BLaER1 (cell line): Measurements from ENCODE around the gene WLS.

Experiments used
- H3K27ac ChIP-seq: shearing (Covaris generic); formaldehyde crosslinking; 2 replicates; pipeline ENCODE4 v1.8.1; 2022
- H3K27me3 ChIP-seq: shearing (Covaris generic); formaldehyde crosslinking; 2 replicates; pipeline ENCODE4 v1.8.1; 2022
- H3K36me3 ChIP-seq: shearing (Covaris generic); formaldehyde crosslinking; 2 replicates; pipeline ENCODE4 v1.8.1; 2022
- H3K4me1 ChIP-seq: shearing (Covaris generic); formaldehyde crosslinking; 2 replicates; pipeline ENCODE4 v1.8.1; 2022
- H3K4me2 ChIP-seq: shearing (Covaris generic); formaldehyde crosslinking; 2 replicates; pipeline ENCODE4 v1.8.1; 2022
- H3K4me3 ChIP-seq: shearing (Covaris generic); formaldehyde crosslinking; 2 replicates; pipeline ENCODE4 v1.8.1; 2022
- H3K9ac ChIP-seq: shearing (Covaris generic); formaldehyde crosslinking; 2 replicates; pipeline ENCODE4 v1.8.1; 2022
- H3K9me3 ChIP-seq: shearing (Covaris generic); formaldehyde crosslinking; 2 replicates; pipeline ENCODE4 v1.8.1; 2022
- H4K20me1 ChIP-seq: shearing (Covaris generic); formaldehyde crosslinking; 2 replicates; pipeline ENCODE4 v1.8.1; 2022
- Cebpa-rat ChIP-seq: shearing (Covaris generic); IDR thresholded peaks from 2 replicates; pipeline ENCODE4 v1.8.1; 2022

Gene WLS

DNA sequence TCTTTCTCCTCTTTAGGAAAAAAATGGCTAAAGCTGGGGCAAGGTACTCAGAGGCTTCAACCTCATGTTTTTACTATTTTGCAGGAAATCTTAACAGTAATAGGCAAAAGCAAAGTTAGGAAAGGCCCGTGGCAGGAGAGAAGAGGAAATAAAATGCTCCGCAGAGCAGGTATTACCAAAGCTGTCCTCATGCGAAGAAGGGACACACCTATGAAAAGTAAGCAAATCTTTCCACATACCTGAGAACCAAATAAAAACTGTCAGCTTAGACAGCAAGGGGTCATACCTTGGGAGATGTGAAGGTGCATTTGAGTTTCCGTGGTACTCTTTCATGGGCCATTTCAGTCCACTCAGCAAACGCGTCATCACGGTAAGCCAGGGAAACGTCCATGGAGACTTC is 73.5 kb downstream of the WLS start:
- Histone ChIP-seq H3K9me3 (peaks cover 6% of the 10 kb centered on the region; the same call in 1 of the 2 replicates), H4K20me1 (no peaks in the 10 kb centered on the region), H3K27me3 (no peaks in the 10 kb centered on the region), H3K4me1 (peaks cover 35% of the 10 kb centered on the region; the same call in 1 of the 2 replicates), H3K4me3 (no peak overlapping the region), H3K9ac (no peak overlapping the region), H3K27ac (no peak overlapping the region), H3K36me3 (no peaks in the 10 kb centered on the region), H3K4me2 (no peak overlapping the region)
- no peak for TF ChIP-seq Cebpa-rat

DNA sequence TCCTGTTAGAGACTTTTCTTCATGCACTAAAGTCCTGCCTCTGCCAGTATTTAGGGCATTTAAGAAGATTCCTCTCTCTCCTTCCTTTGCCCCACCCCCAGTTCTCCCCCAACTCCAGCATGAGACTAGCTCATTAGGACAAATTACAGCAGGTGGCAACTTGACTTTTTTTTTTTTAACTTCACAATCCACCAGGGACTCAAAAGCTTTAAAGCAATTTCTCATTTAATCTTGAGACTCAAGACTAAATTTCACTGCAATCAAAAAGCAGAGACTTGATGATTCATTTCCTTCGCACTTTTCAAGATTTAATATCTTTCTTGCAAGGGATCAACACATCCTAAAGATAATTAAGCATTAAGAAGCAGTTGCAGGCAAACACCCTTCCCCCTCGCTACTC is 74.9 kb downstream of the WLS start:
- no peaks in the 10 kb centered on the region for H4K20me1 ChIP-seq
- H3K9me3 ChIP-seq = peaks cover under 1% of the 10 kb centered on the region; the same call in 1 of the 2 replicates
- no peak overlapping the region for H3K9ac ChIP-seq
- H3K27ac ChIP-seq = no peak overlapping the region
- no peak for TF ChIP-seq Cebpa-rat
- no peaks in the 10 kb centered on the region for H3K27me3 ChIP-seq
- no peak overlapping the region for H3K4me3 ChIP-seq
- H3K4me1 ChIP-seq = peaks cover 35% of the 10 kb centered on the region; the same call in 1 of the 2 replicates
- H3K4me2 ChIP-seq = no peak overlapping the region
- no peaks in the 10 kb centered on the region for H3K36me3 ChIP-seq

DNA sequence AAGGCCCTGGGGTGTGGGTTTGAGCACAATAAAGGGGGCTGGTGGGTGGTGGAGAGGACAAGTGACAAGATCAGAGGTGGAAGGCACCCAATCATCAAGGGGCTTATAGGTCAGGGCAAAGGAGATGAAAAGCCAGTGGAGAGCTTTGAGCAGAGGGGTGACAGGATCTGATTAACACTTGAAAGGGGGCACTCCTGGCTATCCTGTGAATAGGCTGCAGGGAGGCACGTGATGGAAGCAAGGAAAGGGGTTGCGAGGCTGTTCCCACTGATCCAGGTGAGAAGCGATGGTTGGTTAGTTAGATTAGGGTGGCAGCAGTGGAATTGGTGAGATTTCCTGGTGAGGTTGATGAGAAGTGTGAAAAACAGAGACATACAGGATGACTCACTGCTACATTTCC is 80.6 kb downstream of the WLS start:
- Histone ChIP-seq H3K27me3 (no peaks in the 10 kb centered on the region), H3K36me3 (no peaks in the 10 kb centered on the region)

DNA sequence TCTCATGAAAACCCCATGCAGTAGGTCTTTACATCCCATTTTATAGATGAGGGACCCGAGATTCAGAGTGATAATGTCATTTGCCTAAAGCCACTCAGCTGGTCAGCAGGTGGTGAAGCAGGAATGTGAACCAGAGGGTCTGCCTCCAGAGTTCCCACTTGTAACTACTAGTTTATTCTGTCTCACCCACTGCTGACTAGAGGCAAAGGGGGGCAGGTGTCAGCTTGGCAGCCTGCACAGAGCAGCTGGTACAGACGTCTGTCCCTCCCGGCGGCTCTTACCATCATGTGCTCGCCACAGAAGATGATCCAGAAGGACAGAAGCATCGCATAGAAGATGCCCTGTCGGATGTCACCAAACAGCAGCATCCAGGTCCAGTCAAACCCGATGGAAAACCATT is 82.4 kb downstream of the WLS start:
- Histone ChIP-seq H3K4me3 (no peak overlapping the region), H3K9me3 (no peaks in the 10 kb centered on the region), H3K36me3 (no peaks in the 10 kb centered on the region), H3K9ac (no peak overlapping the region), H4K20me1 (no peaks in the 10 kb centered on the region), H3K27ac (no peak overlapping the region), H3K4me2 (no peak overlapping the region), H3K4me1 (no peaks in the 10 kb centered on the region), H3K27me3 (no peaks in the 10 kb centered on the region)
- no peak for TF ChIP-seq Cebpa-rat

More for the DNA sequence above, 80.6 kb downstream of the WLS start:
- no peak overlapping the region for H3K4me3 ChIP-seq
- no peak overlapping the region for H3K4me2 ChIP-seq
- H3K27ac ChIP-seq = no peak overlapping the region
- H4K20me1 ChIP-seq = no peaks in the 10 kb centered on the region
- no peak overlapping the region for H3K9ac ChIP-seq
- H3K9me3 ChIP-seq = no peaks in the 10 kb centered on the region
- no peaks in the 10 kb centered on the region for H3K4me1 ChIP-seq
- no peak for TF ChIP-seq Cebpa-rat

GRCh38 chr1:68149110-68149798 is 83.1 kb downstream of the WLS start:
- Histone ChIP-seq H3K9me3 (no peaks in the 10 kb centered on the region), H3K27me3 (no peaks in the 10 kb centered on the region), H3K36me3 (no peaks in the 10 kb centered on the region), H3K4me3 (no peak overlapping the region), H3K4me2 (no peak overlapping the region), H3K9ac (no peak overlapping the region), H3K4me1 (no peaks in the 10 kb centered on the region), H3K27ac (no peak overlapping the region), H4K20me1 (no peaks in the 10 kb centered on the region)
- TF ChIP-seq Cebpa-rat = no peak

DNA sequence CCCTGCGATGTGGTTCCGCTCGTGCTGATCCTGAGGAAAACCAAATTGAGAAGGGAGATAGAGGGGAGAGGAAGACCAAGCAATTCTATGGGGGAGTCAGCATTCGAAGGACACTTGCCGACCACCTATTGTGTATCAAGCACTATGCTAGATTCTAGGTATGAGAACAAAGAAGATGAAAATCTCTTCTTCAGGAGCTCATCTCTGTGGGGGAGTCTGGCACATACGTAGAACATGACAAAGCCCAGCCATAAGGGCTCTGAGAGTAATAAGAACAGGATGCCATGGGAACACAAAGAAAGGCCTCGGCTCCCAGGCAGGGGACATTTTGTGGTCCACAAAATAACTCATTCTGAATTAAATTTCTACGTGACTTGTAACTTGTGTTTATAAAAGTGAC is 83.7 kb downstream of the WLS start:
- Histone ChIP-seq H3K4me1 (no peaks in the 10 kb centered on the region), H3K27ac (no peak overlapping the region), H3K36me3 (no peaks in the 10 kb centered on the region), H3K4me2 (no peak overlapping the region), H3K9me3 (no peaks in the 10 kb centered on the region), H4K20me1 (no peaks in the 10 kb centered on the region), H3K9ac (no peak overlapping the region), H3K27me3 (no peaks in the 10 kb centered on the region), H3K4me3 (no peak overlapping the region)
- no peak for TF ChIP-seq Cebpa-rat

DNA sequence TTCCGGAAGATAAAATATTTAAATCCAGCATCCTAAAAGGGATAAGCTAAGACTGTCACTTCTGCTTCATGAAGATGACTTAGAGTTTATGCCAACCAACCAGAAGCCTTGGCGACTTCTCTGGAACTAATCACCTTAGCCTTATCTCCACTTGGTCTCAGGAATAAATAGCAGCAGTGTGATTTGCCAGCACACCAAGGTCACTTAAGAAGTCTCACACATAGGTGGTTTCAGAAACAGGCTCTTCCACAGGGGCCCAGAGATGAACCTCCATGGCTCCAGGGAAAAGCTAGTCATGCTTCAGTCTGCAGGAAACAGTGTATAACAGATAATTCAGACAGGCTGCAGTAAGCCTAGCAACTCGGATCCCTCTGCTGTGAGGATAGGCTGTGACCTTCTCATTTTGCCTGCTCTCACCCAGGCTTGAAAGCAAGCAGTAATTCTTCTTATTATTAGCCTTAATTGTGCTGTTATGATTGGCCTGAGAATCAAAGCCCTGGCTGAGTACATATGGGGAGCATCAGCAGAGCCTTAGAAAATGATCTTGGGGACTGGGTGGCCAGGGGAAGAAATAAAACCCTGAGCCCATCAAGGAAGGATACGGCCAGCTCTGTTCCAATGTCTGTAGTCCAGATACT is 84.7 kb downstream of the WLS start:
- Histone ChIP-seq H3K4me2 (no peak overlapping the region), H3K9ac (no peak overlapping the region), H3K4me1 (no peaks in the 10 kb centered on the region), H3K4me3 (no peak overlapping the region), H4K20me1 (no peaks in the 10 kb centered on the region), H3K36me3 (no peaks in the 10 kb centered on the region), H3K9me3 (no peaks in the 10 kb centered on the region), H3K27ac (no peak overlapping the region), H3K27me3 (no peaks in the 10 kb centered on the region)
- TF ChIP-seq Cebpa-rat = no peak

DNA sequence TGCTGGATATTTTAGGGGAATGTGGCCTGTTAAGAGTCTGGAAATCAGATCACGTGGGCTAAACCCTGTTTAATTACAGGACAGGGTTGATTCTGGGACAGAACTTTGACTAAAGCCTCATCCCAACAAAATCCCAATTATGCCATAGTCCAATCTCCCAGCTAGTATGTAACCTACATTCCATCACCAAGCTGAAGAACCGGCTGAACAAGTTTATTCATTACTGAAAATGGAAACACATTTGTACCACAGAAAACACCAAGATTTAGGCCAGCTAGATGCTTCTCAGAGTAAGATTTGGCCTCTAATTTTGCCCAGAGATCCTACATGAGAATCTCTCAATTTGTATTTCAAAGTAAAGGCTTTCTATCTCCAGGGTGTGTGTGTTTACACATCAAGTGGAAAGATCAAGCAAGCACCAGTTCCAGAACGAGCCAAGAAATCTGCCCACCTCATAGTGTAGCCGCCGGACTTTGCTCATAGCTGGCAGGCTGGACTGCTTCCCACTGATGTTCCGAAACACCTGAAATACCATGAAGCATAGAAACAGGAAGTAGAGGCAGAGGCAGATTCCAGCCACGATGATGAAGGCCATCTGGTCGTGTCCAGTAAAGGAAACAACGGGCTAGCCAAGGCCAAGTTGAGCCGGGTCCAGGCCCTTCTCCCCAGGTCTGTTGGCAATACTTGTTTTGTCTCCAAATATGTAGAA is 86.8 kb downstream of the WLS start:
- H3K36me3 ChIP-seq = no peaks in the 10 kb centered on the region
- H3K9me3 ChIP-seq = no peaks in the 10 kb centered on the region
- H3K27me3 ChIP-seq = no peaks in the 10 kb centered on the region
- H3K9ac ChIP-seq = no peak overlapping the region
- H3K4me3 ChIP-seq = no peak overlapping the region
- TF ChIP-seq Cebpa-rat = no peak
- H4K20me1 ChIP-seq = no peaks in the 10 kb centered on the region
- no peaks in the 10 kb centered on the region for H3K4me1 ChIP-seq
- no peak overlapping the region for H3K27ac ChIP-seq
- H3K4me2 ChIP-seq = no peak overlapping the region

DNA sequence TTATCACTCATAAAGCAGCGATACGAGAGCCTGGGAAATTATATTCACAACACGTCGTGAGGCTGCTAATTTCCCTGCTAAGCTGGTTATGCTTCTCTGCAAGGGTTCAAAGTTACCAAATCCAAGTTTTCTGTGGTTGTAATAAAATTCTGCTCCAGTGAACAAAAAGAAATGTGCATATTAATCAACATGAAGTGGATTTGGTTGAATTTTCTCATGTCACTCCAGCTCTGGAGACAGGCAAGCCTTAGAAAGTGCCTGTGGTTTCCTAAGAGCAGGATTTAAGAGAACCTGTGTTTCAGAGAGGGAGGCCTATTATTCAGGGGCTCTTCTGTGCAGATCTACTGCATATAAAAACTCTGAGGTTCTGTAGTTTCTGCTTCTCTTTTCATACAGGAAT is 87.5 kb downstream of the WLS start:
- H3K27me3 ChIP-seq = no peaks in the 10 kb centered on the region
- H3K36me3 ChIP-seq = no peaks in the 10 kb centered on the region
- no peak overlapping the region for H3K9ac ChIP-seq
- H3K4me3 ChIP-seq = no peak overlapping the region
- no peaks in the 10 kb centered on the region for H4K20me1 ChIP-seq
- H3K4me1 ChIP-seq = no peaks in the 10 kb centered on the region
- no peak overlapping the region for H3K4me2 ChIP-seq
- TF ChIP-seq Cebpa-rat = no peak
- H3K9me3 ChIP-seq = no peaks in the 10 kb centered on the region
- no peak overlapping the region for H3K27ac ChIP-seq

DNA sequence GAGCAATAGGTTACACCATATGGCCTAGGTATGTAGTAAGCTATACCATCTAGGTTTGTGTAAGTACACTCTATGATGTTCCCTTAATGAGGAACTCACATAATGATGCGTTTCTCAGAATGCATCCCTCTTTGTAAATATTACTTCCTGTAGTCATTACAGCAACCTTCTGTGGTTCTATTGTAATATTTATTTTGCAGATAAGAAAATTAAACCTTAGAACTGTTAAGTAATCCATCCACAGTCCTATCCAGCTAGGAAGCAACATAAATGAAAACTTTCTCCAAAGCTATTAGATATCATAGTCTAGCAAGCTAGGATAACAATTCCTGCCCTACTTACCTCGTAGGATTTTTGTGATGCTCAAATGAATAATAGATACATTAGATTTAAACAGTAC is 88.7 kb downstream of the WLS start:
- no peak overlapping the region for H3K4me2 ChIP-seq
- no peaks in the 10 kb centered on the region for H3K27me3 ChIP-seq
- H3K27ac ChIP-seq = no peak overlapping the region
- H3K4me1 ChIP-seq = no peaks in the 10 kb centered on the region
- TF ChIP-seq Cebpa-rat = no peak
- no peaks in the 10 kb centered on the region for H3K36me3 ChIP-seq
- no peak overlapping the region for H3K9ac ChIP-seq
- H3K9me3 ChIP-seq = no peaks in the 10 kb centered on the region
- no peaks in the 10 kb centered on the region for H4K20me1 ChIP-seq
- H3K4me3 ChIP-seq = no peak overlapping the region
